ENCODE results near the gene TP53BP1.

TP53BP1 gene

GRCh38 chr15:43420435-43420834 is 72.5 kb downstream of the TP53BP1 start (continued):
- no peak for TF ChIP-seq TCF4 (CRISPR knock-in tag; IDR thresholded peaks at IDR 0.05; ENCODE audit: borderline replicate concordance)
- TF ChIP-seq ZNF70 (CRISPR knock-in tag; IDR thresholded peaks at IDR 0.05) = no peak
- no peak for TF ChIP-seq CREB5 (CRISPR knock-in tag; IDR thresholded peaks at IDR 0.05; ENCODE audit: low read depth)
- TF ChIP-seq PATZ1 (CRISPR knock-in tag; IDR thresholded peaks at IDR 0.05; ENCODE audit: borderline replicate concordance) = no peak

- TF ChIP-seq ZNF8 (CRISPR knock-in tag; IDR thresholded peaks at IDR 0.05) (no peak), GLIS3 (CRISPR knock-in tag; IDR thresholded peaks at IDR 0.05) (no peak), TCF4 (CRISPR knock-in tag; IDR thresholded peaks at IDR 0.05; ENCODE audit: borderline replicate concordance) (no peak), CSRNP3 (CRISPR knock-in tag; IDR thresholded peaks at IDR 0.05) (no peak), ZNF70 (CRISPR knock-in tag; IDR thresholded peaks at IDR 0.05) (no peak), ARNTL (CRISPR knock-in tag; IDR thresholded peaks at IDR 0.05; ENCODE audit: borderline replicate concordance, low read depth) (no peak), POU6F1 (CRISPR knock-in tag; IDR thresholded peaks at IDR 0.05; ENCODE audit: borderline replicate concordance, low read depth) (no peak), PPARA (CRISPR knock-in tag; IDR thresholded peaks at IDR 0.05; ENCODE audit: borderline replicate concordance) (no peak)
These were observed 78.8 kb downstream of the TP53BP1 start for GRCh38 chr15:43414196-43414595.

GRCh38 chr15:43412096-43412495 is 80.9 kb downstream of the TP53BP1 start:
- TF ChIP-seq TSHZ2 (CRISPR knock-in tag; IDR thresholded peaks at IDR 0.05) = no peak
- no peak for TF ChIP-seq ZFP30 (CRISPR knock-in tag; IDR thresholded peaks at IDR 0.05)
- no peak for TF ChIP-seq ESRRG (CRISPR knock-in tag; IDR thresholded peaks at IDR 0.05)
- ATAC-seq = no peak

More at GRCh38 chr15:43414196-43414595, 78.8 kb downstream of the TP53BP1 start:
- ATAC-seq = no peak

- ATAC-seq = no peak
- TF ChIP-seq ZC3H10 (CRISPR knock-in tag; IDR thresholded peaks at IDR 0.05) (no peak), ARNTL (CRISPR knock-in tag; IDR thresholded peaks at IDR 0.05; ENCODE audit: borderline replicate concordance, low read depth) (no peak), CREB5 (CRISPR knock-in tag; IDR thresholded peaks at IDR 0.05; ENCODE audit: low read depth) (no peak), POU6F1 (CRISPR knock-in tag; IDR thresholded peaks at IDR 0.05; ENCODE audit: borderline replicate concordance, low read depth) (no peak), TSHZ2 (CRISPR knock-in tag; IDR thresholded peaks at IDR 0.05) (no peak), GLIS3 (CRISPR knock-in tag; IDR thresholded peaks at IDR 0.05) (no peak), RARB (CRISPR knock-in tag; IDR thresholded peaks at IDR 0.05) (no peak), BACH2 (CRISPR knock-in tag; IDR thresholded peaks at IDR 0.05; ENCODE audit: borderline replicate concordance) (no peak), PATZ1 (CRISPR knock-in tag; IDR thresholded peaks at IDR 0.05; ENCODE audit: borderline replicate concordance) (no peak), PPARA (CRISPR knock-in tag; IDR thresholded peaks at IDR 0.05; ENCODE audit: borderline replicate concordance) (no peak)
These were observed 82.3 kb downstream of the TP53BP1 start for GRCh38 chr15:43410572-43411214.
